AG04450 (cell line): ENCODE results near the gene CCDC80. TPM values are rescaled to one million over a fixed set of nuclear protein-coding genes. Genes with fewer than 3 reads are reported as not detected.

Experiments
- CTCF ChIA-PET: fragments of 300-600, 350-600 bp; formaldehyde crosslinking; extraction: SDS; loops from one replicate; lab custom pipeline; 2022; ENCODE audit warnings: antibody characterized with exemption, inconsistent platforms; lab: Charles Lee
- POLR2A ChIA-PET: fragments of 350-600 bp; formaldehyde crosslinking; extraction: SDS; loops from one replicate; lab custom pipeline; 2021; ENCODE audit warnings: antibody characterized with exemption, inconsistent platforms; lab: Yijun Ruan, JAX
- DNase-seq: peaks from one replicate; pipeline ENCODE4 v3.0.0-alpha.2; 2011; ENCODE audit warnings: low read depth, low spot score
- H3K27ac ChIP-seq: one replicate; pipeline ENCODE4 v1.5.1; 2012; ENCODE audit warnings: low read depth, low read length, control low read depth
- H3K27me3 ChIP-seq: one replicate; pipeline ENCODE4 v1.6.0; 2012; ENCODE audit warnings: low read length; ENCODE audit not compliant: control insufficient read depth, insufficient read depth
- H3K4me3 ChIP-seq: 2 replicates; pipeline ENCODE4 v1.5.1; 2011; ENCODE audit warnings: mild to moderate bottlenecking, low read depth, low read length, control low read depth
- H3K9me3 ChIP-seq: 2 replicates; pipeline ENCODE4 v1.5.1; 2012; ENCODE audit warnings: low read length; ENCODE audit not compliant: control insufficient read depth, insufficient read depth
- polyA plus RNA-seq: library from polyadenylated mRNA; depleted of rRNA; stranded (reverse); fragments of >200 nt; gene quantifications from 2 replicates; pipeline ENCODE4 v1.2.3, GENCODE V29; 2011
- TF ChIP-seq, protein P1 (sequence below): IDR thresholded peaks from 2 replicates; pipeline ENCODE4 v1.5.1; 2011; ENCODE audit warnings: low read depth, low read length, control low read depth, inconsistent platforms

The CCDC80 gene
- polyA plus RNA-seq, 1 experiment, result 202 TPM

DNA sequence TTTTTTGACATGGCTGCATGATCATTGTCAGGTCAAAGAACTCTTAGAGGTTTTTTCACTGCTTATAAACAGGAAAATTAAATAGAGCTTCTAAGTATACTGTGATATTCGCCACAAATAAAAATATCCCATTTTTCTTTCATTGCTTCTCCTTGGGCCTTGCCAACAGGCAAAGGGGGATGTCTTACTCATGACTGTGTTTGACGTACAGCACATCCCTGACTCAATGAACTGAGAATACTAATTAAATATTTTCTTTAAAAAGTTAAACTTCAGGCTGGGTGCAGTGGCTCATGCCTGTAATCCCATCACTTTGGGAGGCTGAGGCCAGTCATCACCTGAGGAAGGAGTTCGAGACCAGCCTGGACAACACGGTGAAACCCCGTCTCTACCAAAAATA, 41.4 kb upstream of the CCDC80 start:
- Histone ChIP-seq H3K4me3 (no peak overlapping the region), H3K27ac (peak overlapping the region; percentile 80), H3K27me3 (no peaks in the 10 kb centered on the region), H3K9me3 (no peaks in the 10 kb centered on the region)
- ChIA-PET CTCF (interaction anchor here (0.8 to 1.5 kb wide), 5 partner anchors 13 to 297 kb away, joined by 3 to 10 read pairs (median 3); no protein-coding TSS in a partner anchor), POLR2A (interaction anchor here (1.4 to 1.8 kb wide), 2 partner anchors 11 to 29 kb away, joined by 4 to 7 read pairs; no protein-coding TSS in a partner anchor)
- TF ChIP-seq, protein P1, sequence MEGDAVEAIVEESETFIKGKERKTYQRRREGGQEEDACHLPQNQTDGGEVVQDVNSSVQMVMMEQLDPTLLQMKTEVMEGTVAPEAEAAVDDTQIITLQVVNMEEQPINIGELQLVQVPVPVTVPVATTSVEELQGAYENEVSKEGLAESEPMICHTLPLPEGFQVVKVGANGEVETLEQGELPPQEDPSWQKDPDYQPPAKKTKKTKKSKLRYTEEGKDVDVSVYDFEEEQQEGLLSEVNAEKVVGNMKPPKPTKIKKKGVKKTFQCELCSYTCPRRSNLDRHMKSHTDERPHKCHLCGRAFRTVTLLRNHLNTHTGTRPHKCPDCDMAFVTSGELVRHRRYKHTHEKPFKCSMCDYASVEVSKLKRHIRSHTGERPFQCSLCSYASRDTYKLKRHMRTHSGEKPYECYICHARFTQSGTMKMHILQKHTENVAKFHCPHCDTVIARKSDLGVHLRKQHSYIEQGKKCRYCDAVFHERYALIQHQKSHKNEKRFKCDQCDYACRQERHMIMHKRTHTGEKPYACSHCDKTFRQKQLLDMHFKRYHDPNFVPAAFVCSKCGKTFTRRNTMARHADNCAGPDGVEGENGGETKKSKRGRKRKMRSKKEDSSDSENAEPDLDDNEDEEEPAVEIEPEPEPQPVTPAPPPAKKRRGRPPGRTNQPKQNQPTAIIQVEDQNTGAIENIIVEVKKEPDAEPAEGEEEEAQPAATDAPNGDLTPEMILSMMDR, result no peak
- no peak for DNase-seq

DNA sequence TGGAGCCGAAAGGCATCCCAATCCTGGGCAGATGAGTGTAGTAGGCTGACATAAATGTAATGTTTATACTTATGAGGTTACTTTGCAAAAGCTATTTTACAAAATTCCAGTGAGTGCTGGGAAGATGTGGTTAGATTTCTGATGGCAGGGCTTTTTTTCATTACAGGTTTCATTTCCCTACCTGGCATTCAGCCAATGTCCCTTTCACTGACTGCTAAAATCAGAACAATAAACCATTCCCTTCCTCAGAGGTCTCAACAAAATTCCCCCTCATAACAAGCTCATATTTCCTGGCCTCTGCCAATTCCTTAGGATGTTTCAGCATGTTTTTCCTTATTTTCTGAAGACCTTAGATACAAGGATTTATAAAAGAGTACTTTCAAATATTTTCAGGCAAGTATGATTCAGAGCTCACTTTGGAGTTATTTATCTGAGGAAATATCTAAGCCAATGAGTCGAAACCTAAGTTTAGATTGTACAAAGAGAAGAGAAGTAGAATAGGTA, 40.9 kb upstream of the CCDC80 start:
- no peak overlapping the region for H3K4me3 ChIP-seq
- peak; percentile 48 for DNase-seq
- H3K27ac ChIP-seq, result peak overlapping the region; percentile 80
- no peaks in the 10 kb centered on the region for H3K27me3 ChIP-seq
- H3K9me3 ChIP-seq, result no peaks in the 10 kb centered on the region
- CTCF ChIA-PET, result interaction anchor here (0.8 to 1.5 kb wide), 5 partner anchors 14 to 298 kb away, joined by 3 to 10 read pairs (median 3); no protein-coding TSS in a partner anchor
- POLR2A ChIA-PET, result interaction anchor here (1.4 to 1.8 kb wide), 2 partner anchors 11 to 29 kb away, joined by 4 to 7 read pairs; no protein-coding TSS in a partner anchor
- TF ChIP-seq, protein P1, result no peak

DNA sequence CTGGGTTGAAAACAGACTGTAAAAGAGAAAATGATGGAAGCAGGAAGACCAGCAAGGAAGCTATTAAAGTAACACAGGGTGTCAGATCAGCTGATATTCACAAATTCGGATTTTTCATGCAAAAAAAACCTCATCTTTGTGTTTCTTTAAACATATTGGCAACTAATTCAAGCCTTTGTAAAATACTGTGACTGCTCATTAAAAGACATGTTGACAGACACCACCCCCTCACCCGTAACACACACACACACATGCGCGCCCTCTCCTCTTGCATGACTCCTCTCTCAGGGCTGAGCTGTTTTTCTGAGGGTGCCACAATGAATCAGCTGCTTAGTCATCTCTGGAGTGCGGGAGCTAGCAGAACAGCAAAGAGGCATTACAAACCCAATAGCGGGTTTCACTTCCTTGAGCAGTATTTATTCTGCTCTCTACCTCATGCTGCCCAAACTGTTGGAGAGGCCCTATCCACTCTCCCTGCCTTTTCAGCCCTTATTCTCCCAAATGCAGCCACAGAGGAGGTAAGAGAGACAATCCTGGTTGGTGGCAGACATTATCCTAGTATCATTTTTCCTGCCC, 35.8 kb upstream of the CCDC80 start:
- DNase-seq, result peak; percentile 92
- Histone ChIP-seq H3K4me3 (no peak overlapping the region; the same call in 1 of the 2 replicates), H3K9me3 (no peaks in the 10 kb centered on the region), H3K27me3 (no peaks in the 10 kb centered on the region), H3K27ac (peak overlapping the region; percentile 88)
- TF ChIP-seq, protein P1, result no peak
- ChIA-PET CTCF (interaction anchor here (0.9 to 1.5 kb wide), 4 partner anchors 9 to 58 kb away, joined by 3 to 7 read pairs (median 4); no protein-coding TSS in a partner anchor), POLR2A (interaction anchor here (0.9 to 1.3 kb wide), 5 partner anchors 9 to 35 kb away, joined by 3 to 8 read pairs (median 4); no protein-coding TSS in a partner anchor)

DNA sequence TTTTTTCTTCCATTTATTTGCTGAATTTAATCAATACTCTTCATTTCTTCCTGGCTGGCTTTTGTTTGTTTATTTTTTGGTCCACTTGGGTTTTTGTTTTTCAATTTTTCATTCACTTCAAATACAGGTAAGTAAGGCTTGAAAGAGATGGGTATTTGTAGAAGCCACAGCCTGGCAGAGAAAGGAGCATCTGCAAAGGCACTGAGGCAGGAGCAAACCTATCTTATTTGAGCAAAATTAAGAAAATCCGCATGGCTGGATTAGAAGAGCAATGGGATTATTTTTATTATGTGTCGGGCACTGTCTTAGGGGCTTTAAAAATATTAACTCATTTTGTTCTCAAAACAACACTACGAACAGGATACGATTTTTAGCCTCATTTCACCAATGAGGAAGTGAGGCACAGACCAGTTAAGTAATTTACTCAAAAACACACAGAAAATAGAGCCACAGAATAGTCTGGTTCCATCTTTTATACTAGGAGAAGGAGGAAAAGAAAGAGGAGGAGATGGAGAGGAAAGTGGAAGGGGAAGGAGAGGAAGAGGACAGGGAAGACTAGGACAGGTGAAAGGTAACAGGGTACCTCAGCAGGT, 35.1 kb upstream of the CCDC80 start:
- Histone ChIP-seq H3K9me3 (no peaks in the 10 kb centered on the region), H3K4me3 (no peak overlapping the region), H3K27me3 (no peaks in the 10 kb centered on the region), H3K27ac (peak overlapping the region; percentile 88)
- ChIA-PET POLR2A (interaction anchor here (1.0 to 1.3 kb wide), 3 partner anchors 9 to 35 kb away, joined by 4 to 8 read pairs (median 6); no protein-coding TSS in a partner anchor), CTCF (interaction anchor here (0.9 to 1.5 kb wide), 4 partner anchors 9 to 59 kb away, joined by 3 to 7 read pairs (median 4); no protein-coding TSS in a partner anchor)
- DNase-seq, result no peak
- TF ChIP-seq, protein P1, result no peak

DNA sequence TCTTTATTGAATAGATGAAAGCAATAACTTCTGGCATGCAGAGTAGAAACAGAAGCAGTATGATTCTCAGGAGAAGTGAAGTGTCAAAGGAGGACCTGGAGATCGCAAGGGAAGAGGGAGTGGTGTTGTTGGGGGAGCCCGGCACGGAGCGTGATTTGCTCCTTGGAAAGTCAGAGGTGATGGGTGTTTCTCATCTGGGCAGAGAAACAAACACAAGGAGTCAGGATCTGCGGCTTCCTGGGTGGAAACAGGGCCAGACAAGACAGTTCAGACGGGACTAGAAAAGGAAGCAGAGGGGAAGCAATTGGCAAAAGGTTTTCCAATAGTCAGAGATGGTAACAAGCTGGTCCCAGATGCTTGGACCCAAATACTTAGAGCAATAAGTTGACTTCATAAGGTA, 34.4 kb upstream of the CCDC80 start:
- DNase-seq, result no peak
- POLR2A ChIA-PET, result no interaction called here
- Histone ChIP-seq H3K27me3 (no peaks in the 10 kb centered on the region), H3K27ac (no peak overlapping the region), H3K9me3 (no peaks in the 10 kb centered on the region), H3K4me3 (no peak overlapping the region)
- TF ChIP-seq, protein P1, result no peak
- CTCF ChIA-PET, result no interaction called here
